Neural crest cell (in vitro differentiated cells): ENCODE data around the gene ADH6. TPM values are rescaled to one million over a fixed set of nuclear protein-coding genes. Genes with fewer than 3 reads are reported as not detected.
"Not testable (repeated sequence)": the region's sequence is repeated elsewhere in the genome, so short reads cannot be mapped to it uniquely, and the experiment has no call there.

ENCODE experiments used
- DNase-seq: peaks from one replicate; pipeline ENCODE4 v3.0.0; 2021; ENCODE audit warnings: low read depth, mixed read lengths, low spot score
- H3K27ac Mint-ChIP-seq: one replicate; pipeline ENCODE4 v1.8.0; 2021; ENCODE audit warnings: mild to moderate bottlenecking, mixed read lengths; ENCODE audit not compliant: unreplicated experiment
- H3K27me3 Mint-ChIP-seq: 2 replicates; pipeline ENCODE4 v1.8.0; 2021; ENCODE audit warnings: low read depth, mild to moderate bottlenecking, mixed read lengths
- H3K36me3 Mint-ChIP-seq: 2 replicates; pipeline ENCODE4 v1.8.0; 2021; ENCODE audit warnings: low read depth, mild to moderate bottlenecking, mixed read lengths
- H3K4me1 Mint-ChIP-seq: 2 replicates; pipeline ENCODE4 v1.8.0; 2021; ENCODE audit warnings: mixed read lengths
- H3K4me3 Mint-ChIP-seq: one replicate; pipeline ENCODE4 v1.8.0; 2021; ENCODE audit warnings: mild to moderate bottlenecking, mixed read lengths
- H3K9me3 Mint-ChIP-seq: 2 replicates; pipeline ENCODE4 v1.8.0; 2021; ENCODE audit warnings: mixed read lengths
- total RNA-seq: library from RNA; stranded (reverse); gene quantifications from 2 replicates; pipeline ENCODE4 v1.2.1, GENCODE V29; 2021
- TF ChIP-seq, protein P1 (sequence below): fragments of 200-600 bp; sonication (generic); conservative IDR thresholded peaks from 2 replicates; pipeline ENCODE4 v1.5.0; 2021; ENCODE audit warnings: antibody characterized with exemption, mild to moderate bottlenecking

Gene ADH6
- total RNA-seq, 1 donor from 2014 or later: not detected

DNA sequence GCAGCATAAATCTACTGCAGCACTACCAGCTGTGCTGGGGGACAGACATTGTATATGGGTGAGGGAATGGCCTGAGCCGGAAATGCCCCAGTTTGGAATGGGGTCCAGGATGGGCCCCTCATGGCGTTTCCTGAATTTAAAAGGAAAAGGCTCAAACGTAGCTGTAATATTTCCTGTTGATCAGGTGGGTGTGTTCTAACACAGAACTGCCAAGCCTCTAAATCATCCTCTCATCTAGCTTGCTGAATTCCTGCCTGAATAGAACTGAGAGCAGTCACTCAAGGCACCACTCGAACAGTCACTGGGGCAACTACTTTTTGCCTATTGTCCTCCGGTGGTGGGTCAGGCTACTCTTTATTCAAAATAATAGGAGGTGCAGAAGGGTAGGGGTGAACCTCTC lies 28.7 kb downstream of the ADH6 start:
- Mint-ChIP-seq H3K4me3 (no peak overlapping the region), H3K36me3 (peaks cover 33% of the 10 kb centered on the region), H3K27ac (no peak overlapping the region), H3K4me1 (peaks cover 5% of the 10 kb centered on the region), H3K9me3 (peaks cover 17% of the 10 kb centered on the region), H3K27me3 (no peaks in the 10 kb centered on the region)
- TF ChIP-seq, protein P1, sequence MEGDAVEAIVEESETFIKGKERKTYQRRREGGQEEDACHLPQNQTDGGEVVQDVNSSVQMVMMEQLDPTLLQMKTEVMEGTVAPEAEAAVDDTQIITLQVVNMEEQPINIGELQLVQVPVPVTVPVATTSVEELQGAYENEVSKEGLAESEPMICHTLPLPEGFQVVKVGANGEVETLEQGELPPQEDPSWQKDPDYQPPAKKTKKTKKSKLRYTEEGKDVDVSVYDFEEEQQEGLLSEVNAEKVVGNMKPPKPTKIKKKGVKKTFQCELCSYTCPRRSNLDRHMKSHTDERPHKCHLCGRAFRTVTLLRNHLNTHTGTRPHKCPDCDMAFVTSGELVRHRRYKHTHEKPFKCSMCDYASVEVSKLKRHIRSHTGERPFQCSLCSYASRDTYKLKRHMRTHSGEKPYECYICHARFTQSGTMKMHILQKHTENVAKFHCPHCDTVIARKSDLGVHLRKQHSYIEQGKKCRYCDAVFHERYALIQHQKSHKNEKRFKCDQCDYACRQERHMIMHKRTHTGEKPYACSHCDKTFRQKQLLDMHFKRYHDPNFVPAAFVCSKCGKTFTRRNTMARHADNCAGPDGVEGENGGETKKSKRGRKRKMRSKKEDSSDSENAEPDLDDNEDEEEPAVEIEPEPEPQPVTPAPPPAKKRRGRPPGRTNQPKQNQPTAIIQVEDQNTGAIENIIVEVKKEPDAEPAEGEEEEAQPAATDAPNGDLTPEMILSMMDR: no peak
- DNase-seq: no peak

DNA sequence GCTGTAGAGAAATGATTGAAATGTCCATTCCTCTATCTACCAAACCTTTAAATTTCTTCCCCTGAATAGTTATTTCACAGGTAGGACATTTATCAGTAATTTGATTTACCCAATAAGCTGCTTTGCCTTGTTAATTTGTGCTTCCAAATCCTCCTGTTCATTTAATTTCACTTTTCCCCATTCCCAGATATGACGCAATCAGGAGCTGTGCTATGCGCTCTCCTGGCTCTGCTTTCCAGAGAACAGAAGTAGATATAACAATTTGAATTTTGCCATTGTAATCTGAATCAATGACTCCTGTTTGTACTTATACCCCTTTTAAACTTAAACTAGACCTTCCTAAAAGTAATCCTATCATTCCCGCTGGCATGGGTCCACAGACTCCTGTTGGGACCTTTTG lies 29.1 kb downstream of the ADH6 start:
- H3K4me1 Mint-ChIP-seq, H3K4me3 Mint-ChIP-seq, H3K27me3 Mint-ChIP-seq, DNase-seq: not testable (repeated sequence)
- H3K36me3 Mint-ChIP-seq: peaks cover 37% of the 10 kb centered on the region
- peaks cover 21% of the 10 kb centered on the region for H3K9me3 Mint-ChIP-seq
- peak overlapping the region; percentile 21 for H3K27ac Mint-ChIP-seq

DNA sequence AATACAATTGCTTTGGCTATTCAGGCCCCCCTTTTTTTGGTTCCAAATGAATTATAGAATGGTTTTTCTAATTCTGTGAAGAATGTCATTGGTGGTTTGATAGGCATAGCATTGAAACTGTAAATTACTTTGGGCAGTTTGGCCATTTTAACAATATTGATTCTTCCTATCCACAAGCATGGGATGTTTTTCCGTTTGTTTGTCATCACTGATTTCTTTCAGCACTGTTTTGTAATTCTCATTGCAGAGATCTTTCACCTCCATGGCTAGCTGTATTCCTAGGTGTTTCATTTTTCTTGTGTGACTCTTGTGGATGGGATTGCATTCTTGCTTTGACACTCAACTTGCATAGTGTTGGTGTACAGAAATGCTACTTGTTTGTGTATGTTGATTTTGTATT lies 33.0 kb downstream of the ADH6 start:
- Mint-ChIP-seq H3K4me3 (no peak overlapping the region), H3K27me3 (no peaks in the 10 kb centered on the region), H3K27ac (no peak overlapping the region), H3K9me3 (peaks cover 27% of the 10 kb centered on the region), H3K36me3 (peaks cover 42% of the 10 kb centered on the region), H3K4me1 (peaks cover 5% of the 10 kb centered on the region)
- TF ChIP-seq, protein P1: no peak
- DNase-seq: no peak

DNA sequence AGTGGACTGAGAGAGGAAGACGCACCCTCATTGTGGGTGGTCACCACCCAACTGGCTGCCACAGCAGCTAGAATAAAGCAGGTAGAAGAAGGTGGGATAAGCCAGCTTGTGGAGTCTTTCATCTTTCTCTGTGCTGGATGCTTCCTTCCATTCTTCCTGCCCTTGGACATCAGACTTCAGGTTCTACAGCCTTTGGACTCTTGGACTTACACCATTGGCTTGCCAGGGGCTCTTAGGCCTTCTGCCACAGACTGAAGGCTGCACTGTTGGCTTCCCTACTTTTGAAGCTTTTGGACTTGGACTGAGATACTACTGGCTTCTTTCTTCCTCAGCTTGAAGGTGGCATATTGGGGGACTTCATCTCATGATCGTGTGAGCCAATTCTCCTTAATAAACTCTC lies 33.5 kb downstream of the ADH6 start:
- no peak for DNase-seq
- Mint-ChIP-seq H3K4me1 (peaks cover 2% of the 10 kb centered on the region), H3K27me3 (no peaks in the 10 kb centered on the region), H3K27ac (no peak overlapping the region), H3K9me3 (peaks cover 25% of the 10 kb centered on the region), H3K36me3 (peaks cover 38% of the 10 kb centered on the region), H3K4me3 (no peak overlapping the region)
- TF ChIP-seq, protein P1: no peak

DNA sequence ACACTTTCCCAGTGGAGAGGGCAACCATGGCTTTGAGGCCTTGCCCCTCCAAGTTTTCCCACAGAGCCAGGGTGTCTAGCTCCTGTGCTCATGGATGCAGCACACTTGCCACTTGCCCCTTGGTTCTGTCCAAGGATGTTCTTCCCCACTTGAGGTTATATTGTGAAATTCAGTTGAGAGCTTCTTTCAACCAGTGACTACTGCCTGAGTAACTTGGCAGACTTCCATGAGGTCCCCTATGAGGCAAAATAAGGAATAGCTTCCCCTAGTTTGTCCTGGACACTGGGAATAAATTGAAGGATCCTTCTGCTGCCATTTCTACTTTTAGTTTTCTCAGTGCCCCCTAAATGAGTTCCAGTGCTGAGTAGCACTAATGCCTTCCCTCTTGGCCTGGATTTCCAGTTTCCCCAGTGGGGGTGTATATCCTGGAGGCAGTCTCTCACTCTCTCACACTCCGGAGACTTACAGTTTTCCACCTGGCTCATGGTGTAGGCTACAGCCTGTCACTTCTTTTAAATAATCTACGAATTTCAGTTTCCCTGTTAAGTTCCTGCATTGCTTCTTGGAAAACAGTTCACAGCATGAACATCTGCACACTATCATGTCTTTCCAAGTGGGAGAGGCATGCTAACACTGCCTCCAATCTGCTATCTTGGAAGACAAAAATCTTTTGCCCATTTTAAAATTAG lies 38.5 kb downstream of the ADH6 start:
- no peak for DNase-seq
- Mint-ChIP-seq H3K27ac (no peak overlapping the region), H3K36me3 (peaks cover 23% of the 10 kb centered on the region), H3K4me1 (no peaks in the 10 kb centered on the region), H3K4me3 (no peak overlapping the region), H3K27me3 (no peaks in the 10 kb centered on the region), H3K9me3 (peaks cover 21% of the 10 kb centered on the region)
- TF ChIP-seq, protein P1: no peak

DNA sequence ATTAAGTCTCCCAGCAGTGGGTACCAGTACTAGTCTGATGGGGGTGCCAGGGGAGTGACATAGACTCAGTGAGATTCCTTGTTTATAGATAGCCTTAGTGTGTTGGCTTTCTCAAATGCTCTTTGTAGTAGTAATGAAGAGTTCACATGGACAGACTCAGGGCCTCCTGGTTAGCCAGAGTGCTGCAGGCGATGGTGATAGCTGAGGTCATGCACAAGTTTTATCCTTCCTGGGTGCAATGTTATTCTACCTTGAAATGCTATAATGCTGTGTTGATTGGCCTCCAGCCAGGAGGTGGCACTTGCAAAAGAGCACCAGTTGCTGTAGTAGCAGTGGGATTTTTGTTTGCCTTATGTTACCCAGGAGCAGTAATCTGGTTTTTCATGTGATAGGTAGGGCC lies 39.4 kb downstream of the ADH6 start:
- no peak overlapping the region for H3K27ac Mint-ChIP-seq
- H3K4me3 Mint-ChIP-seq: no peak overlapping the region
- H3K27me3 Mint-ChIP-seq: no peaks in the 10 kb centered on the region
- TF ChIP-seq, protein P1: no peak
- peaks cover 21% of the 10 kb centered on the region for H3K36me3 Mint-ChIP-seq
- no peaks in the 10 kb centered on the region for H3K4me1 Mint-ChIP-seq
- no peak for DNase-seq
- peaks cover 18% of the 10 kb centered on the region for H3K9me3 Mint-ChIP-seq
